Ovary (tissue), 9 donors: ENCODE measurements around the gene POR. TPM values are rescaled to one million over a fixed set of nuclear protein-coding genes. Genes with fewer than 3 reads are reported as not detected.
"Not testable (repeated sequence)": the region's sequence is repeated elsewhere in the genome, so short reads cannot be mapped to it uniquely, and the experiment has no call there.

Experiments used
- DNase-seq, 5 donors: peaks; one replicate each; pipeline ENCODE4 v3.0.0-alpha.2; 2019 to 2020
- H3K27ac ChIP-seq, 2 donors: fragments of 200-600 bp; one replicate each; pipeline versions ENCODE4 v1.5.1 to v1.8.0; 2019 to 2022
- H3K27me3 ChIP-seq: fragments of 200-600 bp; one replicate; pipeline ENCODE4 v1.8.0; 2022
- H3K36me3 ChIP-seq: fragments of 200-600 bp; sonication (generic); one replicate; pipeline ENCODE4 v1.5.1; 2019
- H3K4me1 ChIP-seq: one replicate; pipeline ENCODE4 v1.8.1; 2013; ENCODE audit warnings: mild to moderate bottlenecking, moderate library complexity; ENCODE audit not compliant: insufficient read depth
- H3K4me3 ChIP-seq: fragments of 200-600 bp; sonication (generic); one replicate; pipeline ENCODE4 v1.5.1; 2017
- H3K9me3 ChIP-seq, 2 donors: fragments of 200-600 bp in 1 of 2; sonication (generic) in 1 of 2; one replicate each; pipeline versions ENCODE4 v1.5.1 to v1.8.1; 2013 to 2019; ENCODE audit warnings: mild to moderate bottlenecking in 1 of 2, moderate library complexity in 1 of 2
- EP300 ChIP-seq: sonication (generic); formaldehyde crosslinking; IDR thresholded peaks from one replicate; pipeline ENCODE4 v1.6.1; 2017; ENCODE audit warnings: antibody characterized with exemption
- POLR2A ChIP-seq: fragments of 450-650 bp; IDR thresholded peaks from one replicate; pipeline ENCODE4 v1.6.1; 2017; ENCODE audit warnings: antibody characterized with exemption, mild to moderate bottlenecking, moderate library complexity
- WGBS, 3 donors: extraction: QIAGEN DNeasy Blood & Tissue Kit in 1 of 3; methylation state at CpG; one replicate each; pipeline versions ENCODE4 v1.1.5 to v1.1.7; 2013 to 2017; 5-methylcytosine and 5-hydroxymethylcytosine counted together
- intact Hi-C, 4 donors: fragments of 100-400 bp; cut with DNase I; formaldehyde crosslinking; loops; one replicate each; pipeline versions ENCODE4 v1.11.0 to v1.15.1; 2022 to 2023
- polyA plus RNA-seq, 2 donors: library from polyadenylated mRNA; stranded (reverse); fragments of 200-250 nt in 1 of 2; fragments of 350-450 nt in 1 of 2; fragmentation: Illumina TruSeq in 1 of 2; extraction: RNeasy Lipid Tissue Mini Kit (QIAGEN cat#74804) in 1 of 2; gene quantifications; one replicate each; pipeline ENCODE4 v1.2.3, GENCODE V29; 2013 to 2014
- total RNA-seq, 7 donors: library from RNA; depleted of rRNA in 2 of 7; stranded (reverse); fragments of >200 nt in 2 of 7; fragmentation: NEBNext Ultra II Directional in 3 of 7; extraction: Animal tissue kit (Norgen Biotek cat#: 25700) in 3 of 7; gene quantifications; one replicate each; pipeline versions ENCODE4 v1.1.0 to v1.2.4, GENCODE V29; 2016 to 2023
- TF ChIP-seq, protein P1 (sequence below), 3 donors: fragments of 450-650 bp in 2 of 3; fragments of 200-600 bp in 1 of 3; IDR thresholded peaks; one replicate each; pipeline versions ENCODE4 v1.5.1 to v1.8.0; 2016 to 2022; ENCODE audit warnings: antibody characterized with exemption in 3 of 3, mild to moderate bottlenecking in 1 of 3
- donor health status: DM: no; HTN: no; CAD: no; lungs with moderate emphysema.
- donor health status: DM: no; HTN: no; CAD: no.
- donor health status: Bipolar disorder and iron deficiency.
- donor health status: DM: yes; HTN: yes; CAD: no.
- donor health status: DM: no; HTN: no; CAD: no.
- donor health status: DM: yes; HTN: yes; CAD: no.

POR gene
- total and polyA plus RNA-seq, 9 donors, result 71.8 to 191 (median 144) TPM

GRCh38 chr7:75906991-75907667 is 7.8 kb upstream of the POR start:
- DNase-seq, result no peak
- TF ChIP-seq EP300 (no peak), POLR2A (no peak)
- TF ChIP-seq, protein P1, sequence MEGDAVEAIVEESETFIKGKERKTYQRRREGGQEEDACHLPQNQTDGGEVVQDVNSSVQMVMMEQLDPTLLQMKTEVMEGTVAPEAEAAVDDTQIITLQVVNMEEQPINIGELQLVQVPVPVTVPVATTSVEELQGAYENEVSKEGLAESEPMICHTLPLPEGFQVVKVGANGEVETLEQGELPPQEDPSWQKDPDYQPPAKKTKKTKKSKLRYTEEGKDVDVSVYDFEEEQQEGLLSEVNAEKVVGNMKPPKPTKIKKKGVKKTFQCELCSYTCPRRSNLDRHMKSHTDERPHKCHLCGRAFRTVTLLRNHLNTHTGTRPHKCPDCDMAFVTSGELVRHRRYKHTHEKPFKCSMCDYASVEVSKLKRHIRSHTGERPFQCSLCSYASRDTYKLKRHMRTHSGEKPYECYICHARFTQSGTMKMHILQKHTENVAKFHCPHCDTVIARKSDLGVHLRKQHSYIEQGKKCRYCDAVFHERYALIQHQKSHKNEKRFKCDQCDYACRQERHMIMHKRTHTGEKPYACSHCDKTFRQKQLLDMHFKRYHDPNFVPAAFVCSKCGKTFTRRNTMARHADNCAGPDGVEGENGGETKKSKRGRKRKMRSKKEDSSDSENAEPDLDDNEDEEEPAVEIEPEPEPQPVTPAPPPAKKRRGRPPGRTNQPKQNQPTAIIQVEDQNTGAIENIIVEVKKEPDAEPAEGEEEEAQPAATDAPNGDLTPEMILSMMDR (IDR thresholded peaks at IDR 0.05), result no peak
- intact Hi-C loops, result no loop called here
- H3K36me3 ChIP-seq, result no peaks in the 10 kb centered on the region
- no peak overlapping the region for H3K27ac ChIP-seq
- no peak overlapping the region for H3K4me3 ChIP-seq
- H3K9me3 ChIP-seq, result no peaks in the 10 kb centered on the region
- H3K27me3 ChIP-seq, result no peaks in the 10 kb centered on the region
- peaks cover 7% of the 10 kb centered on the region for H3K4me1 ChIP-seq
- 66 to 76% (median 73%) methylated on average over 10 of the region's 10 CpGs for WGBS, 3 donors

DNA sequence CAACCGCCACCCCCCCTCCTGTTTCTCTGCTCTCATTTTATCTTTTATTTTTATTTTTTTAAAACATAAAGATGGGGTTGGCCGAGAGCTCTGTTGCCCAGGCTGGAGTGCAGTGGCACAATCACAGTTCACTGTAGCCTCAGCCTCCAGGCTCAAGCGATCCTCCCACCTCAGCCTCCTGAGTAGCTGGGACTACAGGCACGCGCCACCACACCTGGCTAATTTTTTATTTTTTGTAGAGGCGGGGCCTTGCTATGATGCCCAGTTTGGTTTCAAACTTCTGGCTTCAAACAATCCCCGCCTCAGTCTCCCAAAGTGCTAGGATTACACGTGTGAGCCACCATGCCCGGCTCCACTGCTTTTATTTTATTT is 7.3 kb upstream of the POR start:
- WGBS, 3 donors, result 84 to 89% (median 89%) methylated on average over 9 of the region's 9 CpGs
- H3K4me3 ChIP-seq, DNase-seq, H3K27ac ChIP-seq, H3K27me3 ChIP-seq, H3K9me3 ChIP-seq, H3K36me3 ChIP-seq, H3K4me1 ChIP-seq, intact Hi-C loops: not testable (repeated sequence)

- no peaks in the 10 kb centered on the region for H3K36me3 ChIP-seq
- no peak for DNase-seq
- peaks cover 12% of the 10 kb centered on the region for H3K4me1 ChIP-seq
- no peak overlapping the region for H3K27ac ChIP-seq
- no peak for TF ChIP-seq EP300
- no peak for TF ChIP-seq POLR2A
- TF ChIP-seq, protein P1 (IDR thresholded peaks at IDR 0.05), result no peak
- H3K4me3 ChIP-seq, result no peak overlapping the region
- H3K27me3 ChIP-seq, result no peaks in the 10 kb centered on the region
- intact Hi-C loops, result no loop called here
- WGBS, 3 donors, result 90 to 94% (median 94%) methylated on average over 5 of the region's 5 CpGs
- no peaks in the 10 kb centered on the region for H3K9me3 ChIP-seq
Observed at GRCh38 chr7:75909521-75910132, 5.3 kb upstream of the POR start.

- H3K9me3 ChIP-seq, intact Hi-C loops, H3K36me3 ChIP-seq, H3K4me1 ChIP-seq, H3K4me3 ChIP-seq, DNase-seq, H3K27me3 ChIP-seq, H3K27ac ChIP-seq: not testable (repeated sequence)
- 75 to 84% (median 76%) methylated on average over 12 of the region's 12 CpGs for WGBS, 3 donors
Observed at GRCh38 chr7:75911186-75911585, 3.8 kb upstream of the POR start.

DNA sequence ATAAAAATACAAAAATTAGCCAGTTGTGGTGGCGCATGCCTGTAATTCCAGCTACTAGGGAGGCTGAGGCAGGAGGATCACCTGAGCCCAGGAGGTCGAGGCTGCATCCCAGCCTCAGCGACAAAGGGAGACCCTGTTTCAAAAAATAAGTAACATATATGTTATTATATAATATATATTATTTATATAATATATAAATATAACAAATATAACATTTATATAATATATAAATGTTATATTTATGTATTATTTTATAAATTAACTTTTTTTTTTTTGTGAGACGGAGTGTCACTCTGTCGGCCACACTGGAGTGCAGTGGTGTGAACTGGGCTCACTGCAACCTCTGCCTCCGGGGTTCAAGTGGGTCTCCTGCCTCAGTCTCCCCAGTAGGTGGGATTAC is 1.5 kb upstream of the POR start:
- 96 to 97% (median 97%) methylated on average over 6 of the region's 6 CpGs for WGBS, 3 donors
- H3K36me3 ChIP-seq, result no peaks in the 10 kb centered on the region
- H3K27me3 ChIP-seq, result no peaks in the 10 kb centered on the region
- TF ChIP-seq EP300 (no peak), POLR2A (no peak)
- TF ChIP-seq, protein P1 (IDR thresholded peaks at IDR 0.05), result no peak
- H3K9me3 ChIP-seq, result no peaks in the 10 kb centered on the region
- no peak for DNase-seq
- intact Hi-C loops, result no loop called here
- no peak overlapping the region for H3K27ac ChIP-seq
- peaks cover 10% of the 10 kb centered on the region for H3K4me1 ChIP-seq
- H3K4me3 ChIP-seq, result no peak overlapping the region
